Thyroid gland (tissue), 4 donors: Measurements from ENCODE around the gene TRIM65.

Experiments
- CTCF ChIP-seq, 6 experiments: fragments of 200-600 bp in 3 of 6; fragments of 450-650 bp in 3 of 6; sonication (generic) in 3 of 6; IDR thresholded peaks; one replicate each; pipeline ENCODE4 v1.5.1; 2016 to 2019; ENCODE audit warnings: antibody characterized with exemption in 6 of 6, mild to moderate bottlenecking in 2 of 6, inconsistent platforms in 1 of 6, moderate library complexity in 1 of 6
- POLR2A ChIP-seq, 2 donors: fragments of 450-650 bp; IDR thresholded peaks; one replicate each; pipeline ENCODE4 v1.6.1; 2017; ENCODE audit warnings: antibody characterized with exemption in 2 of 2, mild to moderate bottlenecking in 2 of 2, moderate library complexity in 1 of 2

GRCh38 chr17:75861927-75862317 is 34.8 kb downstream of the TRIM65 start:
- TF ChIP-seq CTCF (IDR thresholded peaks at IDR 0.05) (no peak), POLR2A (IDR thresholded peaks at IDR 0.05) (no peak)
